Thyroid gland (tissue), 4 donors: Measurements from ENCODE around the gene GTF2F2. TPM values are rescaled to one million over a fixed set of nuclear protein-coding genes. Genes with fewer than 3 reads are reported as not detected.

Experiments
- DNase-seq, 2 donors: peaks; one replicate each; pipeline ENCODE4 v3.0.0-alpha.2; 2019
- H3K27ac ChIP-seq, 3 donors: fragments of 200-600 bp; sonication (generic); 1 replicate in 2 of 3; 2 replicates in 1 of 3; pipeline ENCODE4 v1.5.1; 2016 to 2019; ENCODE audit warnings: mild to moderate bottlenecking in 1 of 3, moderate library complexity in 1 of 3
- H3K27me3 ChIP-seq: fragments of 200-600 bp; sonication (generic); one replicate; pipeline ENCODE4 v1.5.1; 2019
- H3K36me3 ChIP-seq, 2 donors: fragments of 200-600 bp; sonication (generic); one replicate each; pipeline ENCODE4 v1.5.1; 2016 to 2019
- H3K4me1 ChIP-seq, 2 donors: fragments of 200-600 bp; sonication (generic); one replicate each; pipeline ENCODE4 v1.5.1; 2017 to 2019
- H3K4me3 ChIP-seq, 3 donors: fragments of 200-600 bp; sonication (generic); replicated peaks in 1 of 3; 1 replicate in 2 of 3; 2 replicates in 1 of 3; pipeline ENCODE4 v1.5.1; 2016; ENCODE audit warnings: mild to moderate bottlenecking in 1 of 3
- H3K9me3 ChIP-seq: fragments of 200-600 bp; sonication (generic); one replicate; pipeline ENCODE4 v1.5.1; 2017
- CTCF ChIP-seq, 6 experiments: fragments of 200-600 bp in 3 of 6; fragments of 450-650 bp in 3 of 6; sonication (generic) in 3 of 6; IDR thresholded peaks; one replicate each; pipeline ENCODE4 v1.5.1; 2016 to 2019; ENCODE audit warnings: antibody characterized with exemption in 6 of 6, mild to moderate bottlenecking in 2 of 6, inconsistent platforms in 1 of 6, moderate library complexity in 1 of 6
- POLR2A ChIP-seq, 2 donors: fragments of 450-650 bp; IDR thresholded peaks; one replicate each; pipeline ENCODE4 v1.6.1; 2017; ENCODE audit warnings: antibody characterized with exemption in 2 of 2, mild to moderate bottlenecking in 2 of 2, moderate library complexity in 1 of 2
- WGBS, 2 donors: methylation state at CpG; one replicate each; pipeline ENCODE4 v1.1.5; 2017; 5-methylcytosine and 5-hydroxymethylcytosine counted together
- intact Hi-C: fragments of 100-400 bp; cut with DNase I; formaldehyde crosslinking; loops from one replicate; pipeline ENCODE4 v1.15.1; 2023
- total RNA-seq, 4 donors: library from RNA; depleted of rRNA; stranded (reverse); fragments of >200 nt; gene quantifications; one replicate each; pipeline ENCODE4 v1.2.3, GENCODE V29; 2016

Gene GTF2F2
- total RNA-seq, 4 donors from 2014 or later = 15.3 to 22.7 (median 19.6) TPM

GRCh38 chr13:45331123-45331619 is 210.9 kb downstream of the GTF2F2 start:
- TF ChIP-seq CTCF (IDR thresholded peaks at IDR 0.05) = no peak
- TF ChIP-seq POLR2A (IDR thresholded peaks at IDR 0.05) = no peak
- H3K4me3 ChIP-seq = no peak overlapping the region
- no peak for DNase-seq
- 75 to 80% methylated on average over 1 of the region's 1 CpG for WGBS, 2 donors
- peak overlapping the region in 1 of 3 donors; percentile 96 for H3K27ac ChIP-seq
- H3K4me1 ChIP-seq = peaks cover 23 to 45% of the 10 kb centered on the region in 2 donors
- intact Hi-C loops = no loop called here
- H3K36me3 ChIP-seq = peaks cover 9 to 11% of the 10 kb centered on the region in 2 donors
- H3K27me3 ChIP-seq = no peaks in the 10 kb centered on the region
- H3K9me3 ChIP-seq = no peaks in the 10 kb centered on the region

GRCh38 chr13:45331692-45332035 is 211.4 kb downstream of the GTF2F2 start:
- TF ChIP-seq CTCF (IDR thresholded peaks at IDR 0.05) (no peak), POLR2A (IDR thresholded peaks at IDR 0.05) (no peak)
- intact Hi-C loops = no loop called here
- H3K4me3 ChIP-seq = no peak overlapping the region
- H3K9me3 ChIP-seq = no peaks in the 10 kb centered on the region
- no peaks in the 10 kb centered on the region for H3K27me3 ChIP-seq
- H3K4me1 ChIP-seq = peaks cover 23 to 48% of the 10 kb centered on the region in 2 donors
- peaks cover 14 to 16% of the 10 kb centered on the region in 2 donors for H3K36me3 ChIP-seq
- DNase-seq = no peak
- 80 to 92% methylated on average over 3 of the region's 3 CpGs for WGBS, 2 donors
- peak overlapping the region in 1 of 3 donors; percentile 96 for H3K27ac ChIP-seq

DNA sequence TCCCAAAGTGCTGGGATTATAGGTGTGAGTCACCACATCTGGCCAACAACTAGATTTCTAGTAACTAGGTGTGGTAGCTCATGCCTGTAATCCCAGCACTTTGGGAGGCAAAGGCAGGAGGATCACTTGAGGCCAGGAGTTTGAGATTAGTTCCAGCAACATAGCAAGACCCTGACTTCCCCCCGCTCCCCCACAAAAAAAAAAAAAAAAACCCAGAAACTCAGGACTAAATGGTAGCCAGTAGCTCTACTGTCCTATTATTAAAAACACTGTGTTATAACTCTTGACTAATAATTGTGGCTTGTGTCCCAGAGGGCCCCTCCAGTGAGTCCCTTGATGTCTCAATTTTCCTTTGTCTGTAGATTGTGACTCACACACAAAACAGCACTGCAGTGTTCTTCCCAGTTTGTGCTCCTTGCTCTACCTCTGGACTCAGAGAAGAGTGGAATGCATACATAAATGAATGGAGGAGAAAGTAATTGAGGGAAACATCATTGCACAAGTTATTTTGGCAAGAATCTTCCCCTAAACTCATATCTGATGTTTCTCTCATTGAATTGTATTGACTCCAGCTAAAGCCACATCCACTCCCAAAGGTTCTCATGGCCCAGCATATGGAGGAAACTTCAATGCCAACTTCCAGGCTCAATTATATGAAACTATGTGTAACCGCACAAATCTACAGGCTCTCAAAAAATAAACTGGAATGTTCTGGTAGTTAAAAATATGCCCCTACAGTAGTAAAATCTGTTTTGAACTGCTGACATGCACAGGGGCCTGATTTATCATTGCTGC is 211.9 kb downstream of the GTF2F2 start:
- peaks cover 23 to 47% of the 10 kb centered on the region in 2 donors for H3K4me1 ChIP-seq
- H3K36me3 ChIP-seq = peaks cover 20 to 21% of the 10 kb centered on the region in 2 donors
- no peak for DNase-seq
- no peak overlapping the region for H3K4me3 ChIP-seq
- TF ChIP-seq CTCF (IDR thresholded peaks at IDR 0.05) = no peak
- no peak for TF ChIP-seq POLR2A (IDR thresholded peaks at IDR 0.05)
- H3K9me3 ChIP-seq = no peaks in the 10 kb centered on the region
- 88 to 94% methylated on average over 2 of the region's 2 CpGs for WGBS, 2 donors
- H3K27ac ChIP-seq = peak overlapping the region in 1 of 3 donors; percentile 96
- H3K27me3 ChIP-seq = no peaks in the 10 kb centered on the region
- intact Hi-C loops = no loop called here

- H3K4me1 ChIP-seq = peaks cover 23 to 47% of the 10 kb centered on the region in 2 donors
These were observed 212.5 kb downstream of the GTF2F2 start for GRCh38 chr13:45332831-45333219.

More at GRCh38 chr13:45332831-45333219, 212.5 kb downstream of the GTF2F2 start:
- Histone ChIP-seq H3K9me3 (no peaks in the 10 kb centered on the region), H3K36me3 (peaks cover 25 to 27% of the 10 kb centered on the region in 2 donors), H3K27me3 (no peaks in the 10 kb centered on the region), H3K4me3 (no peak overlapping the region), H3K27ac (peak overlapping the region in 1 of 3 donors; percentile 24)
- no peak for TF ChIP-seq POLR2A (IDR thresholded peaks at IDR 0.05)
- TF ChIP-seq CTCF (IDR thresholded peaks at IDR 0.05) = no peak
- intact Hi-C loops = no loop called here
- 92 to 94% methylated on average over 3 of the region's 3 CpGs for WGBS, 2 donors
- DNase-seq = no peak
